Measurements from ENCODE around the gene EEF2KMT.
"Not testable (repeated sequence)": the region's sequence is repeated elsewhere in the genome, so short reads cannot be mapped to it uniquely, and the experiment has no call there.

EEF2KMT gene

GRCh38 chr16:5095145-5095830, 2.3 kb downstream of the EEF2KMT start:
- DNase-seq: not testable (repeated sequence)

GRCh38 chr16:5093746-5094145, 3.8 kb downstream of the EEF2KMT start:
- not testable (repeated sequence) for DNase-seq

GRCh38 chr16:5093081-5093480, 4.5 kb downstream of the EEF2KMT start:
- not testable (repeated sequence) for DNase-seq

GRCh38 chr16:5090592-5090991, 7.0 kb downstream of the EEF2KMT start:
- not testable (repeated sequence) for DNase-seq

- DNase-seq: not testable (repeated sequence)
Observed at GRCh38 chr16:5089911-5090555, 7.6 kb downstream of the EEF2KMT start.

- not testable (repeated sequence) for DNase-seq
Observed at GRCh38 chr16:5088936-5089335, 8.7 kb downstream of the EEF2KMT start.

- not testable (repeated sequence) for DNase-seq
Observed at GRCh38 chr16:5088086-5088790, 9.4 kb downstream of the EEF2KMT start.

- DNase-seq: not testable (repeated sequence)
Observed at GRCh38 chr16:5085716-5086115, 11.9 kb downstream of the EEF2KMT start.

GRCh38 chr16:5084802-5085201, 12.8 kb downstream of the EEF2KMT start:
- DNase-seq: peak; percentile 21

GRCh38 chr16:5084099-5084731, 13.4 kb downstream of the EEF2KMT start:
- DNase-seq: not testable (repeated sequence)

- DNase-seq: not testable (repeated sequence)
Observed at GRCh38 chr16:5083646-5084045, 13.9 kb downstream of the EEF2KMT start.

- not testable (repeated sequence) for DNase-seq
Observed at GRCh38 chr16:5080996-5081395, 16.6 kb downstream of the EEF2KMT start.

GRCh38 chr16:5080461-5080860, 17.1 kb downstream of the EEF2KMT start:
- DNase-seq: not testable (repeated sequence)

GRCh38 chr16:5078626-5079025, 19.0 kb downstream of the EEF2KMT start:
- DNase-seq: no peak

- no peak for DNase-seq
Observed at GRCh38 chr16:5077304-5077703, 20.3 kb downstream of the EEF2KMT start.

GRCh38 chr16:5075637-5076036, 22.0 kb downstream of the EEF2KMT start:
- no peak for DNase-seq

- not testable (repeated sequence) for DNase-seq
Observed at GRCh38 chr16:5073771-5074170, 23.8 kb downstream of the EEF2KMT start.

- no peak for DNase-seq
Observed at GRCh38 chr16:5073279-5073629, 24.3 kb downstream of the EEF2KMT start.

GRCh38 chr16:5072334-5073278, 25.0 kb downstream of the EEF2KMT start:
- no peak for DNase-seq

- DNase-seq: peak; percentile 87
Observed at GRCh38 chr16:5071681-5072333, 25.8 kb downstream of the EEF2KMT start, which contains the start of gene ALG1. Gene ALG1 (plus strand): TSS chr16:5071843. CDS start chr16:5071850, 7 bp downstream.

GRCh38 chr16:5071341-5071680, 26.3 kb downstream of the EEF2KMT start:
- no peak for DNase-seq
